HG03066 (cell line): Measurements from ENCODE around the gene CGRRF1.
A peak's percentile ranks its signal among the peaks of the same experiment; 100 is the strongest.

Source experiments
- ATAC-seq: cut with Tn5 transposase; IDR thresholded peaks from one replicate; pipeline ENCODE4 v1.9.1; 2021; ENCODE audit warnings: low read depth; ENCODE audit not compliant: unreplicated experiment

The CGRRF1 gene

GRCh38 chr14:54537651-54538050, 27.9 kb downstream of the CGRRF1 start:
- no peak for ATAC-seq

DNA sequence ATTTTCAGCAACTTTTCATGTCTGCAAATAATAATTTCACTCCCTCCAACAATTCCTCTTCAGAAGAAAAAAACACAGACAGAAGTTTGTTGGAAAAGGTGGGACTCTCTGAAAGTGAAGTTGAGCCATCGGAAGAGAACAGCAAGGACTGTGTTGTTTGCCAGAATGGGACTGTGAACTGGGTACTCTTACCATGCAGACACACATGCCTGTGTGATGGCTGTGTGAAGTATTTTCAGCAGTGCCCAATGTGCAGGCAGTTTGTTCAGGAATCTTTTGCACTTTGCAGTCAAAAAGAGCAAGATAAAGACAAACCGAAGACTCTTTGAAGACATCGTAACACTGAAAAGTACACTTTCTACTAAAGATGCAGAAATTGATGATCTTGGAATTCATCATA, 28.3 kb downstream of the CGRRF1 start:
- no peak for ATAC-seq

GRCh38 chr14:54547583-54547982, 37.9 kb downstream of the CGRRF1 start:
- no peak for ATAC-seq

DNA sequence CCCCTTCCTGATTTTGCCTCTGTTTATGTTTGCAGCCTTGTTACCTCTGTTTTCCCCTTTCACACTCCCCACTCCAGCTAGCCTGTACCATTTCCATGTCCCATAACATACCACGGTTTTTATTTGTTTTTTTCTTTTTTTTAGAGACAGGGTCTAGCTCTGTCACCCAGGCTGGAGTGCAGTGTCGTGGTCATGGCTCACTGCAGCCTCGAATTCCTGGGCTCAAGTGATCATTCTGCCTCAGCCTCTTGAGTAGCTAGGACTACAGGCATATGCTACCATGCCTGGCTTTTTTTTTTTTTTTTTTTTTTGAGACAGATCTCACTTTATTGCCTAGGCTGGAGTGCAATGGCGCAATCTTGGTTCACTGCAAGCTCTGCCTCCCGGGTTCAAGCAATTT, 38.8 kb downstream of the CGRRF1 start:
- ATAC-seq, result no peak

DNA sequence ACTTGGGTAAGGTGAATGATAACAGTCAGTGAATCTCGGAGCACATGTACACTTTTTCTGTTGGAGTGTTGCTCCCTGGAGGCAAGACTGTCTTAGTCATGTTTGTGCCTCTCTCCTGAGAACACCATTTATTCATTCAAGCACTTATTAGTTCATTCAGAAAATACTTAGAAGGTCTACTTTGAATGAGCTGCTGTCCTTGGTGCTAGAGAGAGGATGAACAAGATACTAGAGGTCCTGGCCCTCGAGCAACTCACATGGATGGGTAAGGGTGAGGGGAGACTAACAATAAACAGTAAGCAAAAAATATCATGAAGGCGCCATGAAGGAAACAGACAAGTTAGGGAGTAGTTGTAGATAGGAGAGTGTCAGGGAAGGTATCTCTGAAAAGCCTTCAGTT, 40.2 kb downstream of the CGRRF1 start:
- no peak for ATAC-seq

GRCh38 chr14:54550514-54550913, 40.8 kb downstream of the CGRRF1 start:
- no peak for ATAC-seq

DNA sequence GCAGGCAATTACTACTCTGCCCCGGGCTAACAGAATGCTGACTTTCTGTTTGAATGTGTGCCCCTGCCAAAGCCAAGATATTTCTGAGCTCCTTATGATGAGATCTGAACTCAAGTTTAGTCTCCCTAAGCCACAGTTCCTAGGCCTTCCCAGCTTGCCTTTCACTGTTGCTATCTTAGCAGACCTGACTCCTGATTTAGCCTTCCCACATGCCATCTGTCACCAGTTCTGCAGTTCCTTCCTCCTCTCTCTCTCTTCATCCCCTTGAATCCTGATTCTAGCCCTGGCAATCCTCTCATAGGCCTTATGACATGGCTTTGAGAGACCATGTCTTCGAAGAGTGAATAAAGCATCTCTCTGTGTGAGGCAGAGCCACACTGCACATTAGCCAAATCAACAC, 44.7 kb downstream of the CGRRF1 start:
- no peak for ATAC-seq

DNA sequence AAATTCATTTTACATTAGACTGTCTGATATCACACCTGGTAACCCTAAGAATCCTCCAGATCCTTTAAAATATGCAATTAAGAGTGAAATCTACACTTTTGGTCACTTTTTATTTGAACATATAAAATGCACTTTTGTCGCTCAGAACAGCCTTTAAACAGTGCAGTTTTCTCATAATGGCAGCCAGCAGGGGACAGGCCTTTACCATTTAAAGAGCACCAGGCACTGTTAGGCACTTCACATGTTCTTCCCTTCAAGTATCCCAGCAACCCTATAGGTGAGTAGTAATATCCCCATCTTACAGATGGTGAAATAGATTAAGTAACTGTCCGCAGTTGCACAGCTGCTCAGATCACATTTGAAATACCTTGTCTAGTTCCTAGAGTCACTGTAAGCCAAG, 45.9 kb downstream of the CGRRF1 start:
- no peak for ATAC-seq

DNA sequence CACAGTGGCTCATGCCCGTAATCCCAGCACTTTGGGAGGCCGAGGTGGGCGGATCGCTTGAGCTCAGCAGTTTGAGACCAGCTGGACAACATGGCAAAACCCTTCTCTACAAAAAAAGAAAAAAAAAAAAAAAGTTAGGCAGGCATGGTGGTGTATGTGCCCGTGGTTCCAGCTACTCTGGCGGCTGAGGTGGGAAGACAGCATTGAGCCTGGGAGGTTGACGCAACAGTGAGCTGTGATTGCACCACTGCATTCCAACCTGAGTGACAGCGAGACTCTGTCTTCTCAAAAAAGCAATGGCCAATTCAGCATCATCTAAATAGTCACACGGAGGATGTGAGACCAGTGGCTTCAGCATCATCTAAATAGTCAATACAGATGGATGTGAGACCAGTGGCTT, 46.8 kb downstream of the CGRRF1 start:
- no peak for ATAC-seq

DNA sequence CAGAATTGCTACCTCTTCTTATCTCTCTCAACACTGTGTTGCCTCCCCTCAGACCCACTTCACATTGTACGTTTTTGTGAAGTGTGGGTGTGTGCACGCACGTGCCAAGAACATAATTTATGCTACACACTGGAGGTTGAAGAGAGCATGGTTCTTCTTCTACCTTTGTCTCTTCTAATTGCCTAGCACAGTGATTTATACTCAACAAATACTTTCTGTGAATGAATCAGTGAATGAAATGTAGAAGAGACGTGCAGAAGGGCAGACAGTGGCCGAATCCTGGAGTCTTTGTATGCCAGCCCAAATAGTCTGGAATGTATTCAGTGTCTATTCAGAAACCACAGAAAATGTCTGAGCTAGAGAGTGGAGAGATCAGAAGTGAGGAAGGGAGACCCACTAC, 52.6 kb downstream of the CGRRF1 start:
- ATAC-seq, result no peak

GRCh38 chr14:54564071-54564867, 54.6 kb downstream of the CGRRF1 start:
- ATAC-seq, result no peak

DNA sequence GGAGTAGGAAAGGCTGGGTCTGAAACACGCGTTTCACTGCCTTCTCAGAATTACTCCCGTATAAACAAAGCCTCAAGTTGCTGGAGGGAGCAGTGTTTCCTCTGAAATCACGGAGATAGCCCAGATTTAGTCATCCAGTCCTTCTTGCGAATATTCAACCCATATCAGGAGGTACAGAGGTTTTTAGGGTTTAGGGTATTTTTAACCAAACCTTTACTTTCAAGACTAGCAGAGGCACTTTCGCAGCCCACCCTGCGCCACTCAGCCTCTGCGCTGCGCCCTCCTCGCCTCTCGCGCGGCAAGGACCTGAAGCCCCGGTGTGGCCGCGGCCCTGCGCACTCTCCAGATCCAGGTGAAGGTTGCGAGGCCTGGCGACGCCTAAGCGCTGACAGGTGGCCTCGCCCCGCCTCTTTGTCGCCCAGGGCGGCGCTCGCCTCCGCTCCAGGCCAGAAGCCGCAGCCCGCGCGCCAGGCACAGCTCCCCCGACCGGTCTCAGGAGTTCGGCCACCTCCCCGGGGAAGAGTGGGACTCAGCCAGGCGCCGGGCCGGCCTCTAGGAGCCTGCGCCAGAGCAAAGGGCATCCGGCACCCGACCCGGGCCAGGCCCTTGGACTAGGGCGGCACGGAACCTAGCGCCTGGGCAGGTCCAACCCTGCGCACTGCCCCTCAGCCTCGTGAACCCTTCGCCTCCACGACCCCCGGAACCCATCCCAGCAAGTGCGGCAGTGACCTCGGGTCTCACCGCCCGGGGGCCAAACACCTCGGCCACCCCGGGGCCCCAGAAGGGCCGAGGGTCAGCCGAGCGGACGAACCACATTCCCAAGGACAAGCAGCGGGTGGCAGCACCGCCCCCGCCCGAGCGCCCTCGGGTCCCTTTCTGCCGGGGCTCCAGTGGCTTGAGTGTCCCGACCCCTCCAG, 55.4 kb downstream of the CGRRF1 start:
- peak; percentile 37 for ATAC-seq

DNA sequence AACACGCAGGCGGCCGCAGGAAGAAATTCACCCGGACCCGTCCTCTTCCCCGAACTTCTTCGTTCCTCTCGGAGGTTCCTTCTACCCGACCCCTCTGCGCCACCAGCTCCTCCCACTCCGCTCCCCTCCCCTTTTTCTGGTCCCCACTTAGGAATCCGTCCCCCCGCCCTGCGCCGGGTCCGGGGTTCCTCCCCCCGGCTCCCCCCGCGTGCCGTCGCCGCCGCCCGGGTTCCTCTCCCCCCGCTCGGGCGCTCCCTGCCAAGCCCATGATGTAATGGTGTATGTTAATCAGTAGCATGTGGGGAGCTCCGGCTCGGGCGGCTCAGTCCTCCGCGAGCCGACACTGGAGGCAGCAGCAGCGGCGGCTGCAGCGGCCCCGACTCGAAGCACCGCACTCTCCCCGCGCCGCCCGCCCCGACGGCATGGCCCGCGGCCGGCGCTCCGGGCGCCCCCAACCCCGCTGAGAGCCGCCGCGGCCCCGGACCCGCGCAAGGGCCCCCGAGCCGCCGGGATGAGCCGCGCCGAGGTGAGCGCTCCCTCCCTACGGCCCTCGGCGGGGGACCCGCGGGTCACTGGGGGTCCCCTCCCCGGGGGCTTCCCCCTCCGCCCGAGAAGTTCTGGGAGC, 56.2 kb downstream of the CGRRF1 start:
- peak; percentile 49 for ATAC-seq

DNA sequence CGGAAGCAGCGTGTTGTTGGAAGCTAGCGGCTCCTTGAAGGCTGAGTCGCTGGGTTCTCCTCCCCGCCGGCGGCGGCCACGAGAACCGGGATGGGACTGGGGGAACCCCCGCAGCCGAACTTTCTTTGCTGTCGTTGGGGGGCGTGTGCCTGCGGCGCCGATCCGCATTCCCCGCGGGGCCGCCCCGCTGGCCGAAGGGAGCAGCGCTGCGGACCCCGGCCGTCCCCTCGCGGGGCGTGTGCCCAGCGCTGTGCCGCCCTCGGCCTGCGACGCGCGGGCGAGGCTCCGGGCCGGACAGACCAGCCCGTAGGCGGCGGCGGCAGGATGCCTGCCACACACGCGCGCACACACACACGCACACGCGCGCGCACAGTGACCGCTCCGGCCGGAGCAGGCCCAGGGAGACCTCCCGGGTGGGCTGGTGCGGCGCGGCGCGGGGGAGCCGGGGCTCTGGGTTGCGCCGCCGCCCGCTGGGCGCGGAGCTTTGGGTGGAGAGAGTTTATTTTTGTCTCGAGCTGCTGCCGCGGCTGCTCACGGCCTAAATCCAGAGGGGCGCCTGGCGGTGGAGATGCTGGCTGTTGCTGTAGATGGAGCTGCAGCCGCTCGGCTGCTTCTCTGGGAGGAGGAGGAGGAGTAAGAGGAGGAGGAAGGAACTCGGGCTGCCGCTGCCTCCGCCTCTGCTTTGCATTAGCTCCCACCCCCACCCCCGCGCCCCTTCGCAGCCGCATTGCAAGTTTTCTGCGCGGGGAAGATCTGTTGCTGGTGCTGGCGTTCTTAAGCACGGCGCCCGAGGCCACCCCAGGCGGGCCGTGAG, 56.9 kb downstream of the CGRRF1 start, which contains the start of gene SAMD4A:
Gene SAMD4A (plus strand): TSS at position 719 of the 814 bp plus-strand sequence. CDS start 789 bp downstream, outside the sequence.
- ATAC-seq, result peak; percentile 34

DNA sequence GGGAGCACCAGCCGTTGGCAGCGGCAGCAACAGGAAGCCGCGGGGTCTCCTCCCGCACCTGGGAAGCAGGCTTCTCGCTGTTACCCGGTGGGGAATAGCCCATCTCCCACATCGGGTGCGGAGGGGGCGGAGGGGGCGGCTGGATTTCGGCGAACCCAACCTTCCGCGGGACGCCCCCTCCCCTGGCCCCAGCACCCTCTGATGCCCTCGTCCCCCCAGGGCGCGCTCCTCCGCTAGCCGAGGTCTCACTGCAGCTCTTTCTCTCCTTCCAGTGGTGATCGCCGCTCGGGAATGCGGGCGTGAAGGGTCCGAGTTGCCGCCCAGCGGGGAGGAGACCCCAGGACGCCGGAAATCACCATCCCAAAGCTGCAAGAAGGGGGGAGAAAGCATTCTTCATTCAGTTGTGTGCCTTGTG, 57.5 kb downstream of the CGRRF1 start:
- no peak for ATAC-seq

- ATAC-seq, result no peak
Measured at GRCh38 chr14:54567639-54568561, 58.2 kb downstream of the CGRRF1 start.

DNA sequence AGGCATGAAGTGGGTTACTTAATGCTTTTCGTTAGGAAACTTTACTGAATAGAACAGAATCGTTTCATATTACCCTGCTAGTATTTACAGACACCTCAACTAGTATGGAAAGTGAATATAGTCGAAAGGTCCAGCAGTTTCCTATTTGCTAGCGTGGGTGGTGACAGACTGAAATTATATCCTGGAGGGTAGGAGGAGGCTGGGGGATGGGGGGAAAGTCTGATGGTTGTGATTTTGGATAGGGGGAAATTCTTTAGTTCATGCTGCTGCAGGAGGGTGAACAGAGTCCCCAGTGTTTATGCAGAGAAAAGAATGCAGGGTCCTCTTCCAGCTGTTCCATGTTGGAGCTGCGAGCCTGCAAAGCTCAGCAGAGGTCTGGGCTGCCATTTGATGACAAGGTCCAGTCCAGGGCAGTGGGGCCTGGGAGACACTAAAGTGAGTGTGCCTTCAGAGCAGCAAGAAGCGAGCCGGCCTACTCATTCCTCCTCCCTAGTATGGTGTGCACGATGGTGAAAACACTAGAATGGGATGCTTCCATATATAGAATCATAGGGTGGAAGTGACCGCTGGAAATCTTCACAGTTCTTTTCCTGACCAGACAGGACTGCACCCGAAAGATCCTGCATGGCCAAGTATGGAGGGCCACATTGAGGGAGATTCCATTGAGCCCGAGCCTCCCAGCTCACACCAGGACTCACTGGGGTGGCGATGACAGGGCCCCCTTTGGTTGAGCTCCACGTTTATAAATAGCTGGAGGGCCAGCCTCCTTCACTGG, 59.3 kb downstream of the CGRRF1 start:
- no peak for ATAC-seq

DNA sequence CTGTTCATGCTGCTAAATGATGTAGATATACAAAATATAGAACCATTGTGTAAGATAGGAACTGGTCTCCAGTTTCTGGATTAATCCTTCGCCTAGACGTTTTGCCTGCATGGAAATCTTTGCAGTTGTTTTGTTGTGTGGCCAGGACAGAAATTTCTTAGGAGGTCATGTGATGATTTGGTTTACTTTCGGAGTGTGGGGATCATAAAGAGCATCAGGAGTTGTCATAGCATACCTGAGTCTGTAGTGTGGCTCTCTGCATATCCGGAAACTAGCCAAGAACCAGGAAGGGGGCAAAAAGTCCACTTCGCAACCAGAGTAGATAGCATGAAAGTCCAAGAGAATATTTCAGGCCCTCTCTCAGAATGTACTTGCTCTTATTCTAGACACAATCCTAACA, 60.3 kb downstream of the CGRRF1 start:
- no peak for ATAC-seq
